ENCODE measurements around the gene HLA-G. TPM values are rescaled to one million over a fixed set of nuclear protein-coding genes. Genes with fewer than 3 reads are reported as not detected.

HLA-G gene
- total RNA-seq, 2 experiments from 2014 or later = 1.3 TPM

- H3K9me3 Mint-ChIP-seq = no peaks in the 10 kb centered on the region
- CTCF ChIA-PET = no interaction called here
- POLR2A ChIA-PET = no interaction called here
- no peak for DNase-seq
- H3K27ac Mint-ChIP-seq = no peak overlapping the region
- no peak overlapping the region for H3K4me3 Mint-ChIP-seq
- H3K36me3 Mint-ChIP-seq (ENCODE audit: low read depth) = no peaks in the 10 kb centered on the region
- H3K4me1 Mint-ChIP-seq = no peaks in the 10 kb centered on the region
- H3K27me3 Mint-ChIP-seq = peaks cover 27% of the 10 kb centered on the region
These were observed 27.4 kb upstream of the HLA-G start for GRCh38 chr6:29800254-29800653.

- ChIA-PET POLR2A (no interaction called here), CTCF (interaction anchor here (0.7 kb wide), 2 partner anchors 16 to 322 kb away, joined by 3 read pairs; no protein-coding TSS in a partner anchor)
- H3K36me3 Mint-ChIP-seq (ENCODE audit: low read depth) = no peaks in the 10 kb centered on the region
- H3K9me3 Mint-ChIP-seq = no peaks in the 10 kb centered on the region
- peaks cover 42% of the 10 kb centered on the region for H3K27me3 Mint-ChIP-seq
- H3K27ac Mint-ChIP-seq = no peak overlapping the region
- no peaks in the 10 kb centered on the region for H3K4me1 Mint-ChIP-seq
- no peak overlapping the region for H3K4me3 Mint-ChIP-seq
- DNase-seq = no peak
These were observed 21.2 kb upstream of the HLA-G start for GRCh38 chr6:29806387-29806786.

GRCh38 chr6:29809249-29809648 is 18.4 kb upstream of the HLA-G start:
- POLR2A ChIA-PET = no interaction called here
- no peaks in the 10 kb centered on the region for H3K9me3 Mint-ChIP-seq
- DNase-seq = no peak
- H3K36me3 Mint-ChIP-seq (ENCODE audit: low read depth) = no peaks in the 10 kb centered on the region
- no peaks in the 10 kb centered on the region for H3K4me1 Mint-ChIP-seq
- CTCF ChIA-PET = no interaction called here
- H3K27ac Mint-ChIP-seq = no peak overlapping the region
- H3K4me3 Mint-ChIP-seq = no peak overlapping the region
- H3K27me3 Mint-ChIP-seq = peaks cover 39% of the 10 kb centered on the region

- POLR2A ChIA-PET = no interaction called here
- Mint-ChIP-seq H3K27ac (no peak overlapping the region), H3K4me3 (no peak overlapping the region), H3K27me3 (peaks cover 35% of the 10 kb centered on the region), H3K36me3 (ENCODE audit: low read depth) (no peaks in the 10 kb centered on the region), H3K9me3 (no peaks in the 10 kb centered on the region), H3K4me1 (no peaks in the 10 kb centered on the region)
- no peak for DNase-seq
- CTCF ChIA-PET = no interaction called here
These were observed 17.3 kb upstream of the HLA-G start for GRCh38 chr6:29810371-29810770.

GRCh38 chr6:29811377-29811776 is 16.2 kb upstream of the HLA-G start:
- Mint-ChIP-seq H3K9me3 (no peaks in the 10 kb centered on the region), H3K27ac (no peak overlapping the region), H3K4me1 (peaks cover 3% of the 10 kb centered on the region), H3K36me3 (ENCODE audit: low read depth) (no peaks in the 10 kb centered on the region), H3K27me3 (peaks cover 26% of the 10 kb centered on the region), H3K4me3 (no peak overlapping the region)
- no peak for DNase-seq
- POLR2A ChIA-PET = no interaction called here
- CTCF ChIA-PET = interaction anchor here (0.6 to 1.5 kb wide), 2 partner anchors 53 to 58 kb away, joined by 3 read pairs; no protein-coding TSS in a partner anchor

- CTCF ChIA-PET = no interaction called here
- Mint-ChIP-seq H3K9me3 (no peaks in the 10 kb centered on the region), H3K36me3 (ENCODE audit: low read depth) (no peaks in the 10 kb centered on the region)
These were observed 14.6 kb upstream of the HLA-G start for GRCh38 chr6:29813066-29813465.

GRCh38 chr6:29813809-29814208 is 13.8 kb upstream of the HLA-G start:
- POLR2A ChIA-PET = no interaction called here
- CTCF ChIA-PET = no interaction called here
- no peak overlapping the region for H3K27ac Mint-ChIP-seq
- H3K36me3 Mint-ChIP-seq (ENCODE audit: low read depth) = no peaks in the 10 kb centered on the region
- no peaks in the 10 kb centered on the region for H3K9me3 Mint-ChIP-seq
- DNase-seq = no peak
- peaks cover 10% of the 10 kb centered on the region for H3K27me3 Mint-ChIP-seq
- H3K4me1 Mint-ChIP-seq = peaks cover 5% of the 10 kb centered on the region
- no peak overlapping the region for H3K4me3 Mint-ChIP-seq

More at GRCh38 chr6:29813066-29813465, 14.6 kb upstream of the HLA-G start:
- Mint-ChIP-seq H3K27me3 (peaks cover 14% of the 10 kb centered on the region), H3K4me3 (no peak overlapping the region), H3K4me1 (peaks cover 5% of the 10 kb centered on the region), H3K27ac (no peak overlapping the region)
- POLR2A ChIA-PET = interaction anchor here (0.6 kb wide), 1 partner anchor 64 kb away, joined by 3 read pairs; no protein-coding TSS in a partner anchor
- DNase-seq = no peak

- ChIA-PET POLR2A (no interaction called here), CTCF (no interaction called here)
- Mint-ChIP-seq H3K36me3 (ENCODE audit: low read depth) (no peaks in the 10 kb centered on the region), H3K9me3 (no peaks in the 10 kb centered on the region), H3K27me3 (peaks cover 6% of the 10 kb centered on the region), H3K4me1 (peaks cover 5% of the 10 kb centered on the region), H3K4me3 (no peak overlapping the region), H3K27ac (no peak overlapping the region)
- DNase-seq = no peak
These were observed 13.1 kb upstream of the HLA-G start for GRCh38 chr6:29814379-29815117.

GRCh38 chr6:29815118-29815750 is 12.4 kb upstream of the HLA-G start:
- POLR2A ChIA-PET = no interaction called here
- no peak for DNase-seq
- Mint-ChIP-seq H3K27me3 (peaks cover 4% of the 10 kb centered on the region), H3K9me3 (no peaks in the 10 kb centered on the region), H3K27ac (no peak overlapping the region), H3K4me1 (peaks cover 5% of the 10 kb centered on the region), H3K4me3 (no peak overlapping the region), H3K36me3 (ENCODE audit: low read depth) (no peaks in the 10 kb centered on the region)
- CTCF ChIA-PET = no interaction called here

GRCh38 chr6:29816030-29816429 is 11.6 kb upstream of the HLA-G start:
- CTCF ChIA-PET = no interaction called here
- H3K27me3 Mint-ChIP-seq = peaks cover 7% of the 10 kb centered on the region
- no peak overlapping the region for H3K27ac Mint-ChIP-seq

GRCh38 chr6:29818892-29819291 is 8.7 kb upstream of the HLA-G start:
- Mint-ChIP-seq H3K9me3 (no peaks in the 10 kb centered on the region), H3K36me3 (ENCODE audit: low read depth) (no peaks in the 10 kb centered on the region), H3K4me1 (peaks cover 5% of the 10 kb centered on the region), H3K27ac (no peak overlapping the region), H3K4me3 (no peak overlapping the region), H3K27me3 (peaks cover 32% of the 10 kb centered on the region)
- DNase-seq = no peak
- POLR2A ChIA-PET = no interaction called here
- CTCF ChIA-PET = no interaction called here

More at GRCh38 chr6:29816030-29816429, 11.6 kb upstream of the HLA-G start:
- Mint-ChIP-seq H3K4me1 (peaks cover 5% of the 10 kb centered on the region), H3K4me3 (no peak overlapping the region), H3K36me3 (ENCODE audit: low read depth) (no peaks in the 10 kb centered on the region), H3K9me3 (no peaks in the 10 kb centered on the region)
- DNase-seq = no peak
- POLR2A ChIA-PET = no interaction called here

GRCh38 chr6:29824144-29824543 is 3.5 kb upstream of the HLA-G start:
- Mint-ChIP-seq H3K9me3 (no peaks in the 10 kb centered on the region), H3K36me3 (ENCODE audit: low read depth) (no peaks in the 10 kb centered on the region), H3K4me3 (no peak overlapping the region), H3K4me1 (peaks cover 11% of the 10 kb centered on the region), H3K27me3 (peaks cover 73% of the 10 kb centered on the region), H3K27ac (no peak overlapping the region)
- CTCF ChIA-PET = no interaction called here
- POLR2A ChIA-PET = no interaction called here
- no peak for DNase-seq

- Mint-ChIP-seq H3K36me3 (ENCODE audit: low read depth) (no peaks in the 10 kb centered on the region), H3K4me1 (peaks cover 11% of the 10 kb centered on the region), H3K27me3 (peaks cover 84% of the 10 kb centered on the region), H3K27ac (no peak overlapping the region), H3K4me3 (no peak overlapping the region), H3K9me3 (no peaks in the 10 kb centered on the region)
- CTCF ChIA-PET = no interaction called here
- POLR2A ChIA-PET = no interaction called here
- DNase-seq = no peak
These were observed 1.8 kb upstream of the HLA-G start for GRCh38 chr6:29825848-29826247.

GRCh38 chr6:29826271-29826670 is 1.4 kb upstream of the HLA-G start:
- ChIA-PET POLR2A (no interaction called here), CTCF (no interaction called here)
- no peak overlapping the region for H3K27ac Mint-ChIP-seq
- H3K4me3 Mint-ChIP-seq = no peak overlapping the region
- H3K9me3 Mint-ChIP-seq = no peaks in the 10 kb centered on the region
- DNase-seq = no peak
- H3K36me3 Mint-ChIP-seq (ENCODE audit: low read depth) = no peaks in the 10 kb centered on the region
- H3K27me3 Mint-ChIP-seq = peaks cover 83% of the 10 kb centered on the region
- peaks cover 11% of the 10 kb centered on the region for H3K4me1 Mint-ChIP-seq

All from activated CD4-positive, alpha-beta T cell treated with anti-CD3 and anti-CD28 coated beads, Interleukin-2, amount 10 ng/mL, durations not matched to agents 7 days and 5 days (primary cell).